HG02884 (cell line): ENCODE data around the gene BCR.

Experiments
- ATAC-seq: cut with Tn5 transposase; IDR thresholded peaks from one replicate; pipeline ENCODE4 v1.9.1; 2021; ENCODE audit warnings: mild to moderate bottlenecking, moderate library complexity; ENCODE audit not compliant: unreplicated experiment

BCR gene

DNA sequence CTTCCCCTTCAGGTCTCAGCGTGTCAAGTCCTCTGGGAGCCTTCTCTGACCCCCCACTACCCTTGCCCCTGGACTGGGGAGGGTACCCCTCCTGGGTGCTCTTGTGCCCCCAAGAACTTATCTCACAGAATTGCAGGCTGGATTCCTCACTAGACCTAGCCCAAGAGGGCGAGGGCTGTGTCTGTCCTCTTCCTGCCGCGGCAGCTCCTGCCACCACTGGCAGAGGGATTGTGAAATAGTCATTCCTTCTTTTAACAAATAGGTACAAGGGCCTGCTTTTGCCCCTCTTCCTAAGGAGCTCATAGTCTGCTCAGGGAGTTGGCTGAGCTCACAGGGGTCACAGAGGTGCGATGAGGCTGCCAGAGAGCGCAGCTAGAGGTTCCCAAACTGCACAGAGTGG, 29.5 kb upstream of the BCR start:
- ATAC-seq: no peak

DNA sequence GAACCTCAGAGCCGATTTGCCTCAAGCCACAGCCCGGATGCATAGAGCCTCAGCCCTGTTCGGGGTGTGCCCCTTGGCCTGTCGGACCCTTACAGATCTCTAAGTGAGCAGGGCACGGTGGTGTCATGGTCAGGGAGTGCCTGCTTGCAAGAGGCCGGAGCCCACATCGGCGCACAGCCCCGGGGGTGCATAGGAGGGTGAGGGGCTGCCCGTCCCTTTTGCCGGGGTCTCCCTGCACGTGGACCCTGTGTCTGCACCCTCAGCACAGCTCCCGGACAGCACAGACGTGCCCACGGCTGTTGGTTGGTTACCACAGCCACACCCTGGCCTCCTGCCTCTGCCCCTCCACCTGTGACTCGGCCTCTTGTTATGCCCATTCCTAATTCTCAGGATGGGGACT, 28.5 kb upstream of the BCR start:
- no peak for ATAC-seq

DNA sequence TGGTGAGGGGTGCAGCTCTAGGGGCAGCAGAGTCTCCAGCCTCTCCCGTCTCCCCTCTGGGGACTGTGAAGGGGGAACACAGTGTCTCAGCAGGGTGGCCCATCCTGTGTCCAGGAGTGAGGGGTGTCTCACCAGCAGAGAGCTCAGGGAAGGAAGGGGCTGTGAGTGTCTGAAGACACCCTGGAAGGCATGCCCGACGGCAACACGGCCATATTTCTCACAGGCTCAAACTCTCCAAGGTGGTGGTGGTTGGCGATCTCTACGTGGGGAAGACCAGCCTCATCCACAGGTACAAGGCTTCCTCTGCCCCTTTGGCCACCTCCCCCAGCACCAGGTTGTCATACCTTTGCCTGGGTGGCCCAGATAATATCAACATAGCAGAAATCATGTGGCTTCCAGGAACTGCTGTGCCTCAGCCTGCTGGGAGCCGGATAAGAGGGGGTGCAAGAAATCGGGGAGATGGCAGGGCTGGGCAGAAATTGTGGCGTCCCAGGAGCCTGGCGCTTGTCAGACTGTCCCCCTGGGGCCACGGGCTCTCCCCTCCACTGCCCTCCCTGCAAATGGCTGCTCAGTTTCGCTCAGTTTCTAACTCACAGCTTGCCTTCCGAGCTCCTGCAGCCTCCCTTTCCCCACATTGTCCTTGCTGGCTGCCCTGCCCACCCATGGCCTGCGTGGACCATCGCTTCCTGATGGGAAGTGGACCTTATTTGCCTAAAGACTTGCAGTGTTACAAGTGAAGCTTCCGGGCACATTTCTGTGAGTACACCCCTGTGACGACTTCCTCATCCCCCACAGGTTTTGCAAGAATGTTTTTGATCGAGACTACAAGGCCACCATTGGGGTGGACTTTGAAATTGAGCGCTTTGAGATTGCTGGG, 27.8 kb upstream of the BCR start:
- ATAC-seq: no peak

DNA sequence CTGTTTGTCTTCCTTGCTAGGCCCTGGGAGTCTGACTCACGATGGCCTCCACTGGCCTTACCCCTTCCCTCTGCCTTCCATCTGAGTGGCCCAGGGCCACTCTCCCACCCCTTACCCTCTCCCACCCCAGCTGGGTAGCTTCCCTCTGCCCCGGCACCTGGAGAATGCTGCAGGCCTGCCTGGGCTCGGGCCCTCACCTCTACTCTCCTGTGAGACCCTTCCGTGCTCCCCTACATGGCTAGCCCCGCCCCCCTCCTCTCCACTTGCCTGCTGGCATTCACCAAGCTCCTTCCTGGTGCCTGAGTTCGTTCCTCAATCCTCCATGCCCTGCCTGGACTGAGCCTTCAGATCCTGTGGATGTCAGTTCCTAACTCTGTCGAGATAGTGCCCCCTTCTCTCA, 26.3 kb upstream of the BCR start:
- ATAC-seq: no peak

DNA sequence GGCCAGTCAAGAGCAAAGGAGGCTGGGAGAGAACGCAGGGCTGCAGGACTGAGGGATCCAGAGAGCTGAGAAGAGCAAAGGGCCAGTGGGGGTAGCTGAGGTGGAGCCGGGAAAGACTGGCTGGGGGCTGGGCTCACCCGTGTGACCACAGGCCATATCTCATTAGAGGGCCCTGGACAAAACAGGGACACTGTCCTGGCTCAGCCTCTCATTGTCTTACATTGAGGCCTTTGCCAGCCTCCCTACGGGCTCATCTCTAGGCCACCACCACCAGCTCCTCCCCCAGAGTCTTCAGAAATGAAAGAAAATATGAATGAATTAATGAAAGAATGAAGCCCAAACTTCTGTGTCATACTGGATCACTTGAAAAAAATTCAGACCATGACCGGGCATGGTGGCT, 25.8 kb upstream of the BCR start:
- no peak for ATAC-seq

DNA sequence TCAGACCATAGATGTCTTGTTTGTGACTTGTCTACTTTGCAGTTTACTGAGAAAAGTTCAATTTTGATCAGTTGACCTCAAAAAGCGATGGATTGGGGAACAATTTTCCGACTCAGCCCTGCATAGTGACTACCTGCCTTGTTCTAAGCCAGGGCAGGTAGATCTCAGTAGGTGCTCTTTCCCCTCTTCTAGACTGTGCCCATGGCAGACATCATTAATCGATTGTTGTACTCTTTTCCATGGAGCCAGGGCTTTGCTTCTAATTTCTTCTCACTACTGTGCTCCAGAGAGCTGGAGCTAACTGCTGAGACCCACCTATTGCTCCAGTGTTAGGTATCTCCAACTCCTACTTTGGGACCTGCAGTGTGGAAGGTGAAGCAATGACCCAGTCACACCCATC, 25.2 kb upstream of the BCR start:
- no peak for ATAC-seq

DNA sequence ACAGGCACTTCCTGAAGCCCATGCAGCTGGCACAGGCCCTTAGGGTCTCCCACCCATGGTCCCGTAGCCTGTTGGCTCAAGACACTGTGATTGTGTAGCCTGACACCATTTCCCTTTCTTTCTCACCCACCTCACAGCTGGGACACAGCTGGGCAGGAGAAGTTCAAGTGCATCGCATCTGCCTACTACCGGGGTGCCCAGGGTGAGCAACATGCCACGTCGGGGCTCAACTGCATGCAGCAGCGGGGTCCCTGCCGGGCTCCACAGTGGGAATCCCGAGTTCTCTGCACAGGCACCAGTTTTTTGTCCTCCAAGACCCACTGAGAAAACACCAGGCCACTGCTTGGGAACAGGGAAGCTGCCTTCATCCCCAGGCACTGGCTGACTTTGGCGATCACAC, 24.5 kb upstream of the BCR start:
- ATAC-seq: no peak

DNA sequence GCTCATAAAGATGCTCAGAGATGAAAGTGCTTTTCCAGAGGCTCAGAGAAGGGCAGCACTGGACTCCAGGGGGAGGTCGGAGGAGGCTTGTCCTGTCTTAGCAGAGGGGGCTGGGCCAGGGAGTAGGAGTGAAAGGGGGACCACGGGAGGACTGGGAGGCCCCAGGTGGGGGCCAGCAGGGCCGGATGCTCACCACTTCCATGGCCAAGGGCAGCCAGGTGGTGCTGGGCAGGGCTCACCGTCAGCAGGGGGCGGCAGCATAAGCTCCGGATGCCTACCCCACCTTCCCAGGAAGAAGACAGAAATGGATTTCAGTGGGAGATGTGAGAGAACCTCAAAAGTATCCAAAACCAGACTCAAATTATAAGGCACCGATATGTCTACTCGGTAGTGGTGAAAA, 24.0 kb upstream of the BCR start:
- ATAC-seq: no peak

DNA sequence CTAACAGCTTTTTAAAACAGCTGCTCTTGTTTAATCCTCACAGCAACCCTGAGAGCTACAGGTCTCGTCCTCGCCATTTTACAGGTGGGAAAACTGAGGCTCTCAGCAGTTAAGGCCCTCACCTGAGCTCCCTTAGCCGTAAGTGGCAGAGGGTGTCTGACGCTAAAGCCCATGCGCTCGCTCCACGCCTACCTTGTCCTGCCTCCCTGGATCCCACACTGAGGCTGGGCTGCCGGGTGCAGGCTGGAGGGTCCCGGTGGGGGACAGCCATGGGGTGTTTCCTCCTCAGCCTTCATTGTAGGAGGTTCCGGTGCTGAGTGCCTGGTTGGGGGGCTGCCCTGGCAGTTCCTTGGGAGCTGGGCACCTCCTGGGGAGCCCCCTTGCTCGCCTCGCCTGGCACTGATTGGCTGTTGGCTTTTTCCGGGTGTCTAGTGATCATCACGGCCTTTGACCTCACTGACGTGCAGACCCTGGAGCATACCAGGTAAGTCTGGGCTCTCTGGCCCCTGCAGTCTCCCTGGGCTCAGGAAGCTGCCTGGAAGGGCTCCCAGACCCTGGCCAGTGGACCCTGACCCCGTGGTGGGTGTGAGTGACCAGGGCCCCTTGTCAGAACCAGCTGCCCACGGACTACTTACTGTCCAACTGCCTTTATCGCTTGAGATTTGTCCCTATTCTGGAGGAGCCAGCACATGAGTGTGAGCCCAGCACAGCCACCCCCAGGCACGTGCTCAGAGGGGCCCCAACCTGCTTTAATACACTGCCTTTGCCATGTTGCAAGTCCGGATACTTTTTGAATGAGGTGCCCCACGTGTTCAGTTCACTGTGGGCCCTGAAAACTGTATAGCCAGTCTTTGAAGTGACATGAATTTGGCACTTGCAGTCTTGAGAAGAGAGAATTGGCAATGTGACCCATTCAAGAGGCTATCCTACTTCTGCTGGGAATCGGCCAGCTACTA, 22.5 kb upstream of the BCR start:
- no peak for ATAC-seq

DNA sequence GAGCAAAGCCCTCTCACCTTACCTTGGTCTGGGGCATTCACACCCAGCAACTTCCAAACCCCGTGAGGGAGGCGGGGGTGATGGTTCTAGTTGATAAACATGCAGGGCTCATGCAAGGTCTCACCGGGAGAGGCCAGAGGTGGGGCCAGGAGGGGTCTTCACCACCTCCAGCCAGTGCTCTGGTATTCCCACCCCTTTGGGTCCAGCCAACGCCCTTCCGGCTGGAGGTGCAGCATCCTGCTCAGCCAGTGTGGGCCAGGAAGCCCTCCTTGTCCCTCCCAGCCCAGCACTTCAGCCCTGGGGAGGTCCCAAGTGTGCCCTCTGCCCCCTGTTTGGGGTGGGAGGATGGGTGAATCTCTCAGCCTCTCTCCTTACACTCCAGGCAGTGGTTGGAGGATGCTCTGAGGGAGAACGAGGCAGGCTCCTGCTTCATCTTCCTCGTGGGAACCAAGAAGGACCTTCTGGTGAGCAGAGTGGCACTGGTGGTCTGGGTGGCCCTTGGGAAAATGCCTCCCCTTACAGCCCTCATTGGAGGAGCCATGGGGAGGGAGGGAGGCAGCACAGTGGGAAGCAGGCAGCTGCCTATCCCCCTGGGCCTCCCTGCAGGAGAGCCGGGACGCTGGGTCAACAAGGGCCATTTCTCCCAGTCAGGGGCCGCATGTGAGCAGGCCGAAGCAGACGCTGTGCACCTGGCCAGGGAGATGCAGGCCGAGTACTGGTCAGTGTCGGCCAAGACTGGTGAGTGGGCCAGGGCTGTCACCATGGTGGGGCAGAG, 21.6 kb upstream of the BCR start:
- no peak for ATAC-seq

DNA sequence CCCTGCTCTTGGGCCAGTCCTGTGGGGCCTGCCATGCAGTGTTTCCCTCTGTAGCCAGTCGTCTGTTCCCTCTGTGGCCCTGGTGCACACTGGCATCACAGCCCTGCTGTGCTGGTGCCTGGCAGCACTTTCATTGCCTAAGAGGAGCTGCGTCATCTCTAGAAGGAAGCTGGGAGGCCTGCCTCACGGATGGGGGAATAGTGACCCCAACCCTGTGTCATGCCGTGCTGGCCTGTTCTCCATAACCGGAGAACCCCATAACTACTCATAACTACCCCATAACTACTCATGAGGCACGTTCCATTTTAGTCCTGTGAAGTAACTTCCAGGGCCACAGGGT, 21.0 kb upstream of the BCR start:
- no peak for ATAC-seq

DNA sequence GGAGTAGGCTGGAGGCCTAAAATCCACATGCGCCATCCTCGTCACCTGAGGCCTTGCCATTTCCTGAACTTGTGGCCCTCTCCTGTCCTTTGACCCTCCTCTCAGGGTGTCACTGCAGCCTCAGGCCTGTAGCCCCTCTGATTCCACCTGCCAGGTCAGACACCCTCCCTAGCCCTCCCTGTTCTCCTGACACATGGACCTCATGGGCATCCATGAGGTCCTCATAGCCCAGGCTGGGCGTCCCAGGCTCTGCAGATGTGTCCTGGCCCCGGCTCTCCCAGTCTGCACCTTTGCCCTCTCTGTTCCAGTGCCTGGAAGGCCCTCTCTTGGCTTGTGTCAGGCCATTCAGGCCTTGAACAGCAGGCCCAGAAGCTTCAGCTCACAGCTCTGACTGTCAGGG, 19.3 kb upstream of the BCR start:
- no peak for ATAC-seq

DNA sequence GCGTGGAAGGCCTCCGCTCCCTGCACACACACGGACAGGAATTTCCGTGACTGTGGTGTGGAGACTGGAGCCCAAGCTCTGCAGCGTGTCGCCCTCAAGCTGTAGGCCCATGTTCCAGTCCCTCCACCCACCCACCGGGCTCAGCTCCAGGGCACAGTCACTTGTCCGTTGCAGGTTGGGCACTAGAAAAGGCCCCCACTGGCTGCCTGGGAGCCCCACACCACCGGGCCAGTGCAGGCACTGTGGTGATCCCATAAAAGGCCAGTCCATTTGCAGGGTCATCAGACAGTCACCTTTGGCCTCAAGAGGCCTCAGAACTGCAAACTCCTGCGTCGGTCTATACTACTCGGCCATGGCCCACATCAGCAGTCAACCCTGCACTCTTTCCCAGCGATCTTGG, 18.7 kb upstream of the BCR start:
- no peak for ATAC-seq

DNA sequence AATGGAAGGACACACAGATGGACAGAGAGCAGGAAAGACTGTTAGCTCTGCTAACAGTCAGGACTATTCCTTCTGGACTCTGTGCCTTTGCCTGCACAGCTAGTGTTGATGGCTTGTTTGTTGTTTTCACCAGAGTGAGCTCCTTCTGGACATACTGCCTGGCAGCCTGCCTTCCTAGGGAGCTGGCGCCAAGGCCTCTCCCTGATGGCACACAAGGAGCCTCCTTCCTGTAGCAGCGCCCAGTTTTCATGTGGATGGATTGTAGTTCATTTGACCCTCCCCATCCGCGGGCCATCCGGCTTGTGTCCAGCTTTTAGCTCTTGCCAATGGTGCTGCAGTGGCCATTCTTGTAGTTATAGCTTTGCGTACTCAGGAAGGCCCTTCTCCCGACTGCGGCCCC, 16.6 kb upstream of the BCR start:
- no peak for ATAC-seq

DNA sequence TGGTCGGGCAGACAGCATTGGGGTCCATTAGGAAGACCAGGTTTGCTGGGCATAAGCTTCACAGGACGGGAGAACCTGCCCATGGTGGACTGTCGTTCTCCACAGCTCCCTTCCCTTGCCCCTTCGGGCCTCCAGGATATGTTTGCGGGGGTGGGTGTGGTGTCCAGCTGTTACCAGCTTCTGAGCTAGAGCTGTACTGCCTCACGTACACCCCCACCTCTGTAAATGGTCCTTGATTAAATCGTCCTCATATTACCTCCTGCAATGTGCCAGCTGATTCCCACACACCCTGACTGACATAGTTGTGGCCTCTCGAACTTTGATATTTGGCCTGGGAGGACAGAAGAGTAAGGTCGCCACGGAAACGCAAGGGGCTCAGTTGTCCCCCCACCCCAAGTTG, 16.2 kb upstream of the BCR start:
- ATAC-seq: no peak

DNA sequence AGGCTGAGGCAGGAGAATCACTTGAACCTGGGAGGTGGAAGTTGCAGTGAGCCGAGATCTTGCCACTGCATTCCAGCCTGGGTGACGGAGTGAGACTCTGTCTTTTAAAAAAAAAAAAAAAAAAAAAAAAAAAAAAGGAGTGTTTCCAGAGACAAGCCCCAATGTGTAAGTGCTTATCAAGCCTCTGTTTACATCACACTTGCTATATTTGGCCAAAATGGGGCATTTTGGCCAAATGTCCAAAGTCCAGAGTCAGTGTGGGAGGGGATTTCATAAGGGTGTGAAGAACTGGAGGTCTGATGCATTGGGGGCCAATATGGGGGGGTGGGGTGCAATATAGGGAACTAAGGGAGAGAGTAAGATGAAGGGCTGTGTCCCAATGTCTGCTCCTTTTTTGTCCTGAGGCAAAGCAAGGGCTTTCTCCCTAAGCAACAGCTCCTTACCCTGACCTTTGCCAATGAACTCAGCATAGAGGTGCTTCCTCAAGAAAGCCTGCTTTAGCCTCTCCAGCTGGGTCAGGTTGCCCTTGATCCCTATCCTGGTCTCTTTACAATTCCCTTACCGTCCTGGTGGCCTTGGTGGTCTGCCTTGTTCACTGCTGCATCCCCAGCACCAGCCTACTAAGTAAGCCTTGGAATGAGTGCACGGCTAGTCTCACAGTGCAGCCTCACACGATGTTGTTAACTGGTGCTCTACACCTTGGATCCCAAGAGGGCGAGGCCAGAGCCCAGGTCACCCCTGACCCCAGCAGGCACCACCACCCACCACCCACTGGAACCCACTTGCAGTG, 14.1 kb upstream of the BCR start:
- ATAC-seq: no peak

DNA sequence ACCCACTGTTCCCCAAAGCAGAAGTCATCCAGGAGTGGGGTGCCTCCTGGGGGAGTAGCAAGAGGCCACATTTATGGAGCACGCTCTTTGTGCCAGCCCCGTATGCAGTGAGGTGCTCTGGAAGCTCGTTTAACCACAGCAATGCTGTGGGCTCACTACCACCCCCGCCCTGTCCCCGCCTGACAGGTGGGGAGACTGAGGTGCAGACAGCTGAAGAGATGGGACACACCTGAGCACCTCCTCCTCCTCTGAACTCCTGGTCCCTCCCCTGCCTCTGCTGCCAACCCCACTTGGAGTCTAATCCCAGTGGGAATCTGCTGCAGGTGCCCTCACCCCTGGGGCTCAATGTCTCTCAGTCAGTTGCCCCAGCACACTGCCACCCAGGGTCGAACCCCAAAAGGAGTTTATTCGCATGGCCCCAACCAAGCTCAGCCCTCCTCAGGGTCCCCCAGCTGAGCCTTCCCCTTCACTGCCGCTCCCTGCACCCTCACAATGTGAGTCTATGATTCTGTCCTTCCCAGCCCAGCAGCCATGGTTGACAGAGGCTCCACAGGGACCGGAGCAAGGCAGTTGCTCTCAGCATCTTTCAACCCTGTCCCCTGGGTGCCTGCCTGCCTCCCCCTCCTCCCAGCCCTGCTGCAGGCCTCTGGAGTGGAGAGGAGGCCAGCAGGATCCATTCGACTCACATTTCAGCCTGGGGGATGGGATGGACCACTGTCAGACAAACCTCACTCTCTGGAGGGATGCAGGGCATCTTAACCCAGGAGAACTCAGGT, 13.3 kb upstream of the BCR start:
- no peak for ATAC-seq

DNA sequence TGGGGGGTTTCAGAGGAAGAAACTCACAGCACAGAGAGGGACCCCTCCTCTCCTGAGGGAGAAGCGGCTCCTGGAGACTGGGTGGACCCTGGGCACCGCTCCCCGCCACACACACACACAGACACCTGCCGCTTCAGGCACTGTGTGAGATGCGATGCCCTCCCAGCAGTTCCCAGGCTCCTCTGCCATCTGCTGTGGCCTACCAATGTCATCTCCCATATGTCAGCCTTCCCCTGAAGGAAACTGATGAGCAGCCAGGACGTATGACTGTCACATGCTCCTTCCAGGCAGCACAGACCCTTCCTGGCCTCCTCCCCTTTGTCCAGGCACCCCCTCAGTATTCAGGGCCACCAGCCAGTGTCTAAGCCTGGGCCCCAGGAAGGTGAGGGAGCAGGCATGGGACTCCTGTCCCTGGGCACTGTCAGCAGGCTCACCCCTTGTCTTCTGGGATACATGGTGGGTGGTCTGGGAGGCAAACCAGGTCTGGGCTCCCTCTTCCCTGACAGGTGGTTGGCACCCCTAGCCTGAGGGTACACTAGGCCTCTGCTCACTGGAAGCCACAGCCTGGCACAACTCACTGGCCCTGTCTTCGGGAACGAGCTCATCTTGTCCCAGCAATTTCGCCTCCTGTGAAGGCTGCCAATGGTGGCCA, 11.8 kb upstream of the BCR start:
- no peak for ATAC-seq

DNA sequence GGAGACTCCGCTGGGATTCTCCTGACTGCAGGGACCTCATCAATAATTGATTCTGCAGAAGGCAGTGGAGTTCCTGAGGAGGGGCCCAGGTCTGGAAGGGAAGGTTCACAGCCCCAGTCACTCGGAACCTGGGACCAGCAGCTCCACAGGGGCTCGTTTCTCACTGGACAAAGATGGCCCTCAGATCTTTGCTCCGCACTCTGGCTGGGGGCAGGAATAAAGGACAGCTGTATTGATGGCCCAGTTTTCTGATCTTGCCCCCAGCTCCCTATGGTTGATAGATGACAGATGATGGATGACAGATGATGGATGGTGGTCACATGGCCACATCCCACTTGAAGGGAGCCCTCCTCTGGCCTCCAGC, 11.3 kb upstream of the BCR start:
- no peak for ATAC-seq
